GM19099 (cell line): ENCODE measurements around the gene KCNAB2.

Experiments used
- POLR2A ChIP-seq: IDR thresholded peaks from 3 replicates; pipeline ENCODE4 v1.6.1; 2011; ENCODE audit warnings: low read depth; ENCODE audit not compliant: insufficient read length; ENCODE audit errors: extremely low read depth

Gene KCNAB2

DNA sequence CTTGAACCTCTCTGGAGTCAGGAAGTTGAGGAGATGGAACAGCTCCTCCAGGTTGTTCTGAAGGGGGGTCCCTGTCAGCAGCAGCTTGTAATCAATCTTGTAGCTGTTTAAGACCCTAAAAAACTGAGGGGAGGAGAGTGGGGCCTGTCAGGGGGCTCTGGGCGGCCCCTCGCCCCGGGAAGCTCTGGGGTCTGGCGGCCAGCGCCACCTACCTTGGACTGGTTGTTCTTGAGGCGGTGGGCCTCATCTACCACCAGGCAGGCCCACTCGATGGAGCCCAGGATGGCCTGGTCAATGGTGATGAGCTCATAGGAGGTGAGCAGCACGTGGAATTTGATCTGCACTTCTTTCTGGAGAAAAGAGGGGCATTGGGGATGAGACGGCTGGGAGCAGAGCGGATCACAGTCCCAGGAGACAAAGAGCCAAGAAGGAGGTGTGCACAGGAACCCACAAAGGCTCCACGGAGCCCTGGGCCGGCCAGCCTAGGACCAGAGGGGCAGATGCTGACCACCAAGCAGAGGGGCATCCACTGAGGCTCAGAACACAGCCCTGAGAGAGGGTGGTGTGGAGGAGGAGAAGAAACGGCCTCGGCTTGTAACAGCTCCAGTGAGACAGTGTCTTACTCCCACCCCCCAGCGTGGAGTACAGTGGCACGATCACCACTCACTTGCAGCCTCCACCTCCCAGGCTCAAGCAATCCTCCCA, 91.0 kb downstream of the KCNAB2 start:
- no peak for TF ChIP-seq POLR2A

DNA sequence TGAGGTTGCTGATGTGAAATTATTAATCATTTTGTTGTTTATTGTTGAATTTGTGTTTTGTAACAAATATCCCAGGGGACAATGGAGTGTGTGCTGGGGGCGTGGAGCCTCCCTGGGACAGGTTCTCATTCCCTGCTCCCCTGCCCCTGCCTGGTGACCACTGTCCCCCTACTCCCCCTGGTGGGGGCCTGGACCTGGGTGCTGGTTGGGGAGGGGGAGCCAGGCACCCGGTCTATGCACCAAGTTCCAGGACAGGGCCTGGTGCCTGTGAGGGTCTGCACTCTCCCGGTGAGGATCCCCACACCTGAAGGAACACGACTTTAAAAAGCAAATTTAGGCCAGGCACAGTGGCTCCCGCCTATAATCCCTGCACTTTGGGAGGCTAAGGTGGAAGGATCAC, 92.1 kb downstream of the KCNAB2 start:
- no peak for TF ChIP-seq POLR2A

DNA sequence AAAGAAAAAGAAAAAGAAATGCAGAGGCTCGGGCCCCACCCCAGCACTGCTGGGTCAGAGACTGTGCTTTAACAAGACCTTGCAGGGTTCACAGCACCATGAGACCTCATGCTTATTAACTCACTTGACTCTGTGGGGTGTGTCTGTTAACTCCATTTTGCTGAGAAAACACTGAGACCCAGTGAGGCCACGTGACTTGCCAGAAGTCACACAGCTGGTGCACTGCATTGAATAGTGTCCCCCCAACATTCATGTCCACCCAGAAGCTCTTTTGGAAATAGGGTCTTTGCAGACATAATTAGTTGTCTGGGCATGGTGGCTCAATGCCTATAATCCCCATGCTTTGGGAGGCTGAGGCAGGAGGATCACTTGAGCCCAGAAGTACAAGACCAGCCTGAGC, 94.7 kb downstream of the KCNAB2 start:
- TF ChIP-seq POLR2A, result no peak

DNA sequence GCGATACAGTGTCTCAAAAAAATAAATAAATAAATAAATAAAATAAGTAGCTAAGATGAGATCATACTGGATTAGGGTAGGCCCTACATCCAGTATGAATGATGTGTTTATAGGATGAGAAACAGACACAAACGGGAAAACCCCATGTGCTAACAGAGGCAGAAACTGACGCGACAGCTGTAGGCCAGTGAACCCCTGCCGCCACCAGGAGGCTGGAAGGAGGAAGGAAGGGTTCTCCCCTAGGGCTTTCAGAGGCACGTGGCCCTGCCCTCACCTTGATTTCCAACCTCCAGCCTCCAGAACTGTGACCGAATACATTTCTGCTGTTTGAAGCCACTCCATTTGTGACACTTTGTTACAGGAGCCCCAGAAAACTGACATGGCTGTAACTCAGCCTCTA, 95.9 kb downstream of the KCNAB2 start:
- TF ChIP-seq POLR2A, result no peak

DNA sequence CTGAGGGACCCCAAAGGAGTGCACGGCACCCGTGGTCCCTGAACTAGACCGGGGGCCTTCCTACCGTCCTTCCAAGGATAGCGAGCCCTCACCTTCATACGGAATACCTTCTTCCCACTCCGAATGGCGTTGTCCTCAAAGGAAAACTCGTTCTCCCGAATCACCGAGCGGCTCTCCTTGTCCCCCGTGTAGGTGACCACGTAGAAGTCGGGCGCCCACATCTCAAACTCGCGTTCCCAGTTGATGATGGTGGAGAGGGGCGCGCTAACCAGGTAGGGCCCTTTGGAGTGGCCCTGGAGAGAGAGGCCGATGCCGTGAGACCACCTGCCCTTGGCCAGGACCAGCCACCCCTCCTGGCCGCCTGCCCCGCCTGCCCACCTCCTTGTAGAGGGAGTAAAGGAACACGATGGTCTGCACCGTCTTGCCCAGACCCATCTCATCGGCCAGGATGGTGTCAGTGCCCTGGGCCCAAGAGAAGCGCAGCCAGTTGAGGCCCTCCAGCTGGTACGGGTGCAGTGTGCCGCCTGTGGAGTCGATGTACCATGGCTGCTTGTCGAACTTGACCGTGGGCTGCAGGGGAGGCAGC, 96.4 kb downstream of the KCNAB2 start:
- no peak for TF ChIP-seq POLR2A

DNA sequence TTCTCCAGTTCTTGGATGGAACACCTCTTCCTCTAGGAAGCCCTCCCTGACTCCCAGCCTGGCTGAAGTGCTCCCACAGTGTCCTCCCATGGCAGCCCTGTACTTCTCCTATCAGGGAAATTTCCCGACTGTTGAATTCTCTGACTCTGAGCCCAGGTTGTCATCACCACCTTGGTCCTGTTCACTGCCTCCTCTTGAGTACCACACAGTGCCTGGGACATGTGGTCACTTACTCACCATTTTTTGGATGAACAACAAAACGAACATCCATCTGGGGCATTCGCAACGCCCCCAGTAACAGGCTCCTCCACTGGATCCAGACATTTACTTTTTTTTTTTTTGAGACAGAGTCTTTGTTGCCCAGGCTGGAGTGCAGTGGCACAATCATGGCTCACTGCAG, 97.0 kb downstream of the KCNAB2 start:
- TF ChIP-seq POLR2A, result no peak

DNA sequence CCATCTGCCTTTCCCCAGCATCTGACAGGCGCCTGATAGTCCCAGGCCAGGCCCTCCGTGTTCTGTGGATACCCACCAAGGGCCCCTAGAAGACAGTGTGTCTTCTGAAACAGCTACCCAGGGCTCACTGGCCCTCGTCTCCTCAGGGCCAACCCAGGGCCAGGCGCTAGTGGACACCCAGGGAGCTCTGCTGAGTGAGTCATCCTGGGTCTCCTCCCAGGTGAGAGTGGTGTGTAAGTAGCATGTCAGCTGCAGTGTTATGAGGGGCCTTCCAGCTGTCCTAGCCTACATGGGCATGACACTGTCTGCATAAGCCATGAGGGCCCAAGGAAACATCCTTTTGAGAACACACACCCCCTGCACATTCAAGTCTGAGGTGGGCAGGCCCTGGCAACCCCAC, 97.7 kb downstream of the KCNAB2 start:
- TF ChIP-seq POLR2A, result no peak

DNA sequence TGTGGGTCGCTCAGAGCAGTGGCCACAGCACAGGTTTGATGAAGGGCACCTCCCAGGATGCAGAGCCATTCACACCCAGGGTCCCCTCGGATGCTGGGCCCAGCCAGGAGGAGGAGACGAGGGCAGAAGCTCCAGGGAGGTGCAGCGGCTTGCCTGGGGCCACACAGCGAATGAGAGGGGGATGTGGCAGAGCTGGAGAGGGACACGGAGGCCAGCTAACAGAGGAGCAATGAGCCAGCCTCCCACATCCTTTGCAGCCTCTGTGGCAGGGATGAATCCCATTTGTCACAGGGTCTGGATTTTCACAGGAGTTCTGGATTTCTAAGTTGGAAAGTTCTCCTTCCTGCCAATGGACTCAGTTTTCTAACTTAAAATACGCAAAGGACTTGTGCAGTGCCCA, 98.5 kb downstream of the KCNAB2 start:
- no peak for TF ChIP-seq POLR2A

DNA sequence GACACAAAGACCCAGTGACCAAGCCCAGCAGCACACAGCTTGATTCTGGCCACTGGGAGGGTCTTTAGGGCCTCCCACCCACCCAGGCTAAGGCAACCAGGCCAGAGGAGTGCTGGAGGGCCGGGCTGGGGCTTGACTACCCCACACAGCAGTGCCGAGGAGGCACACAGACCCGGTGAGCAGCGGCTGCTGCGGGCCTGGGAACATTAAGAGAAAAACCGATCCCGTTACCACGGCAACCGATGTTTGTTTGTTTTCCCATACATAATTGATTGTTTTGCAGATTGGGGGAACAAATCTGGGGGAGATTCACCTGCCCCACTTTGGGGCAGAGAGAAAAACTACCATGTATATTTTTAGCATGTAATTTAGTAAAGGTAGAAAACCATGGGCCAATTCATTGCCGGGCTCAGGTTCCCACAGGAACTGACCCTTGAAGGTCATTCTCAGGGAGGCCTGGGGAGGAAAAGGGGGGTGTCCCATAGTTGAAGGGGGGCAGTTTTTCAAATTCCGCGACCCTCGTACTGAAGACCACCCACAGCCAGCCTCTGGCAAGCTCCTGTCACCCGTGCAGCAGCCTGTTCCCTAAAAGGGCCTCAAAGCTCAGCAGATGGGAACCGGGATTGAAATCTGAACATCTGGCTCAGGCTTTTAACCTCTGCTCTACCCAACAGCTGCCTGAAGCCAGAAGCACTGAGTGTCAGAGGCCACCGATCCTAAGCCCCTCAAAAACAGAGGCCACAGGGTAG, 99.1 kb downstream of the KCNAB2 start:
- TF ChIP-seq POLR2A, result no peak

DNA sequence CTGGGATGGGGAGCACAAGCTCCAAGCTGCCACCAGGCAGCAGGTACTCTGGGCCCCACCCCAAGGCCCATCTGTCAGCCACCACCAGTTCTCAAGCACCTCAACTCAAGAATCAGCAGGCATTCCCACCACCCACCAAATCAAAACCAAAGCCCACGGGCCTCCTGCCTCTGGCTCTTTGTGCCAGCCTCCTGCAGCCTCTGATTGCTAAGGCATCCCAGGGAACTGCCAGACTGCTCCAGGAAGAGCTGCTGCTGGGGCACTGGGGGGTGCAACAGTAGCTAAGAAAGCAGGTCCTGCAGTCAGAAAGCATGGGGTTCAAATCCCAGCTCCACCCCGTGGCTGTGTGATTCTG, 99.7 kb downstream of the KCNAB2 start:
- no peak for TF ChIP-seq POLR2A

DNA sequence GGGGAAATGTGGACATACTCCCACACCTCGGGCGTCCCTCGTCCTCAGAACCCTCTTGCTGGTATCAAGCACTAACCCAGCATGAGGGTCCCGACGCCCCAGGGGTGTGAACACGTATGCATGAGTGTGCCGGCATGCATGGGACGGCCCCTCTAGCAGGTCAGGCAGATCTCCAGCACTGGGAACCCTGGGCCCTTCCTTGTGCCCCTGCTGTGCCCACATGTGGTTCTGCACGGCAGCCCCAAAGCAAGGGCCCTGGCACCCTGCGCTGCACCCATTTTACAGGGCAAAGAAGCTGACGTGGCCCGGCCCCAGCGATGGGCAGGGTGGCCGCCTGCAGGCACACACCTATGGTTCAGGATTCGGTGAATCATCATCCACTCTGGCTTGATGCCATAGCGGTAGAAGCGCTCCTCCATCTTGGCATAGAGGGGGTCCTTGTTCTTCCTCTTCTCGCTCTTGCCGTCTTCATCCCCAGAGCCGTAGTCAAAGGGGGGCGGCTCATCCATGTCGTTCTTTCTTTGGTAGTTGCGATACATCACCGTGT, 100.2 kb downstream of the KCNAB2 start:
- no peak for TF ChIP-seq POLR2A

DNA sequence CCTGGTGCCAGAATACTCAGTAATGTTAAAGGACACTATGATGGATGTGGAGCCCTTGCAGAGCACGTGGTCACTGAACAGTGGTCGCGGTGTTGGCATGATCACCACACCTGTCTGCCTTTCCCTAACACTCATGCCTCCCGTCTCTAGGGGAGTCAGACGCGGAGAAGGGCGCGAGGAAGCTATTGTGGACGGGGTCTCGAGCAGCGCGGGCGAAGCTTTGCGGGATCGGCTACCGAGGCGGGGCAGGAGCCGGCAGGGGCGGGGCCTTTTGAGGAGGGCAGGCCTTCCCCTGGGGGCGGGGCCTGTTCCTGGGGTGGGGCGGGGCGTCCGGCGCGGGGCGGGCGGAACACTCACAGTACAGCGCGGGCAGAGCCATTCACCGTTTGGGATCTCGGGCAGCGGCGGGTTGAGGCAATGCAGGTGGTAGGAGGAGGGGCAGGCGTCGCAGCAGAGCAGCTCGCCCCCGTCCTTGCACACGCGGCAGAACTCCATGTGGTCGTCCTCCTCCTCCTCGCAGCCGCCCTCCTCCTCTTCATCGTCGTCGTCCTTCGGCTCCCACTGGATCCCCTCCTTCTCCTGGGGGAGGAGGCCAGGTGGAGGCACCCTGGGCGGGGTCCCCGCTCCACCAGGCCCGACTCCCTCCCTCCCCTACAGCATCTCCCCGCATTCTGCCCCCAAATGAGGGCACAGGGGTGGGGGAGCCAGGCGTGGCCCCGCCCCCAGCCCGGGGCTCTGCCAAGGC, 103.0 kb downstream of the KCNAB2 start:
- TF ChIP-seq POLR2A, result no peak

DNA sequence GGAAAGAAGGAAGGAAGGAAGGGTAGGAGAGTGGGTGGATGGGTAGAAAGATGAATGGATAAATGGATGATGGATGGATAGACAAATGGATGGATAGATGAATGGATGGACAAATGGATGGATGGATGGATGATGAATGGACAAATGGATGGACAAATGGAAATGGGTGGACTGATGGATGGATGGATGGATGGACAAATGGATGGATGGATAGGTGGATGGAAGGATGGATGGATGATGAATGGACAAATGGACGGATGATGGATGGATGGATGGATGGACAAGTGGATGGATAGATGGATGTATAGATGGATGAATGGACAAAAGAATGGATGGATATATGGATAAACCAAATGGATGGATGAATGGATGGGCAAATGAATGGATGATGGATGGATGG, 103.9 kb downstream of the KCNAB2 start:
- no peak for TF ChIP-seq POLR2A

DNA sequence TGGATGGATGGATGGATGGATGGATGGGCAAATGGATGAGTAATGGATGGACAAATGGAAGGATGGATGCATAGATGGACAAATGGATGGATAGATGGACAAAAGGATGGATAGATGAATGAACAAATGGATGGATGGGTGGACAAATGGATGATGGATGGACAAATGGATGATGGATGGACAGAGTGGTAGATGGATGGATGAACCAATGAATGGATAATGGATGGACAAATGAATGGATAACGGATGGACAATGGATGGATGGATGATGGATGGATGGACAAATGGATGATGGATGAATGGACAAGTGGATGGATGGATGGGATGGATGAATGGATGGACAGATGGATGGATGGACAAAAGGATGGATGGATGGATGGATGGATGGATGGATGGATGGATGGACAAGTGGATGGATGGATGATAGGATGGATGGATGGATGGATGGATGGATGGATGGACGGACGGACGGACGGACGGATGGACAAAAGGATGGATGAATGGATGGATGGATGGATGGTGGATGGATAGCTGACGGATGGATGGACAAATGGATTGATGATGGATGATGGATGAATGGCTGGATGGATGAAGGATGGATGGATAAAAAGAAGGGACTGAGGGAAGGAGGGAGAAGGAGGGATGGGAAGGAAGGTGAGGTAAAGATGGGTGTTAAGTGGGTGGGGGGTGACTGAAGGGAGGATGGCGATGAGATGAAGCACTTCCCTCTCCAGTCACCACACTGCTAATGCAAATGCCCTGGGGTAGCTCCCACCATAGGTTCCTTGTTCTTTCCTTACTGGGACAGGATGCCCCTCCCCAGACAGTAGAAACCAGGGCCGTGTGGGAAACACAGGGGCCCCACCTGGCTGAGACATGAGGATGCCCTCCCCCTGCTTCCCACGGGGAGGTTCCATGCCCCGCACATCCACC, 104.6 kb downstream of the KCNAB2 start:
- TF ChIP-seq POLR2A, result no peak
